HepG2 (cell line): ENCODE data around the gene EP300. TPM values are rescaled to one million over a fixed set of nuclear protein-coding genes. Genes with fewer than 3 reads are reported as not detected.

Experiments used
- ARID5B ChIP-seq: IDR thresholded peaks from 2 replicates; pipeline ENCODE4 v1.4.0; 2020; ENCODE audit warnings: mild to moderate bottlenecking, missing genetic modification reagents
- ATF2 ChIP-seq: sonication (generic); formaldehyde crosslinking; IDR thresholded peaks from 2 replicates; pipeline ENCODE4 v1.4.0; 2020; ENCODE audit warnings: missing genetic modification reagents
- DPF2 ChIP-seq: sonication (generic); formaldehyde crosslinking; IDR thresholded peaks from 2 replicates; pipeline ENCODE4 v1.4.0; 2020; ENCODE audit warnings: mild to moderate bottlenecking, low read depth, missing genetic modification reagents, borderline replicate concordance
- FOXO1 ChIP-seq: sonication (generic); formaldehyde crosslinking; IDR thresholded peaks from 2 replicates; pipeline ENCODE4 v1.4.0; 2020; ENCODE audit warnings: missing genetic modification reagents
- HNRNPLL ChIP-seq: fragments of 200-400 bp; formaldehyde crosslinking; IDR thresholded peaks from 2 replicates; pipeline ENCODE4 v1.6.1; 2017; ENCODE audit warnings: mild to moderate bottlenecking, low read depth, low read length; ENCODE audit not compliant: poor library complexity, severe bottlenecking
- KLF9 ChIP-seq: IDR thresholded peaks from 2 replicates; pipeline ENCODE4 v1.6.1; 2016; ENCODE audit warnings: low read depth
- NCOR1 ChIP-seq: fragments of 200-600 bp; sonication (generic); IDR thresholded peaks from 2 replicates; pipeline ENCODE4 v1.7.0; 2017; ENCODE audit warnings: antibody characterized with exemption, low read length, borderline replicate concordance
- NFYB ChIP-seq: sonication (generic); formaldehyde crosslinking; IDR thresholded peaks from 2 replicates; pipeline ENCODE4 v1.4.0; 2020; ENCODE audit warnings: missing genetic modification reagents
- NR1H2 ChIP-seq: sonication (generic); formaldehyde crosslinking; IDR thresholded peaks from 2 replicates; pipeline ENCODE4 v1.8.1; 2022; ENCODE audit warnings: low read depth, missing genetic modification reagents, borderline replicate concordance
- ONECUT2 ChIP-seq: sonication (generic); formaldehyde crosslinking; IDR thresholded peaks from 2 replicates; pipeline ENCODE4 v1.4.0; 2020; ENCODE audit warnings: missing genetic modification reagents
- PCBP1 ChIP-seq: fragments of 200-400 bp; formaldehyde crosslinking; IDR thresholded peaks from 2 replicates; pipeline ENCODE4 v1.6.1; 2017; ENCODE audit warnings: mild to moderate bottlenecking, low read depth, low read length, borderline replicate concordance
- TRIM24 ChIP-seq: sonication (generic); formaldehyde crosslinking; IDR thresholded peaks from 2 replicates; pipeline ENCODE4 v1.8.0; 2022; ENCODE audit warnings: mild to moderate bottlenecking, missing genetic modification reagents
- XRCC5 ChIP-seq: fragments of 200-400 bp; formaldehyde crosslinking; optimal IDR thresholded peaks from 2 replicates; pipeline ENCODE3; 2017; ENCODE audit warnings: mild to moderate bottlenecking, low read length
- ZNF17 ChIP-seq: sonication (generic); formaldehyde crosslinking; IDR thresholded peaks from 2 replicates; pipeline ENCODE4 v1.5.0; 2020; ENCODE audit warnings: mild to moderate bottlenecking, missing genetic modification reagents
- ZNF251 ChIP-seq: sonication (generic); formaldehyde crosslinking; IDR thresholded peaks from 2 replicates; pipeline ENCODE4 v1.9.0; 2021; ENCODE audit warnings: mild to moderate bottlenecking, missing genetic modification reagents
- ZNF30 ChIP-seq: sonication (generic); formaldehyde crosslinking; IDR thresholded peaks from 2 replicates; pipeline ENCODE4 v1.5.0; 2020; ENCODE audit warnings: mild to moderate bottlenecking, missing genetic modification reagents
- ZNF446 ChIP-seq: sonication (generic); formaldehyde crosslinking; IDR thresholded peaks from 2 replicates; pipeline ENCODE4 v1.5.0; 2020; ENCODE audit warnings: mild to moderate bottlenecking, missing genetic modification reagents
- ZNF746 ChIP-seq: sonication (generic); formaldehyde crosslinking; IDR thresholded peaks from 2 replicates; pipeline ENCODE4 v1.8.0; 2022; ENCODE audit warnings: mild to moderate bottlenecking, missing genetic modification reagents
- polyA plus RNA-seq, 8 experiments: library from polyadenylated mRNA; depleted of rRNA in 3 of 8; stranded (reverse) in 7 of 8; unstranded in 1 of 8; fragments of >200 nt; fragmentation: Illumina TruSeq in 4 of 8; extraction: Trizol in 4 of 8; gene quantifications; 2 replicates each; pipeline versions ENCODE4 v1.2.1 to v1.2.3, GENCODE V29; 2011 to 2016; ENCODE audit warnings: low read depth in 4 of 8, missing spikeins in 1 of 8, mixed read lengths in 1 of 8; ENCODE audit not compliant: insufficient read depth in 1 of 8
- total RNA-seq, 5 experiments: library from RNA; depleted of rRNA; stranded (reverse); fragments of >200 nt; fragmentation: Illumina TruSeq; extraction: Trizol; gene quantifications; 2 replicates each; pipeline ENCODE4 v1.2.3, GENCODE V29; 2016; ENCODE audit warnings: low read depth in 1 of 5
- TF ChIP-seq, protein P1 (sequence below): sonication (generic); formaldehyde crosslinking; IDR thresholded peaks from 2 replicates; pipeline ENCODE4 v1.4.0; 2020; ENCODE audit warnings: mild to moderate bottlenecking, missing genetic modification reagents
- TF ChIP-seq, protein P2 (sequence below): IDR thresholded peaks from 2 replicates; pipeline ENCODE4 v1.6.1; 2018; ENCODE audit warnings: missing genetic modification reagents
- TF ChIP-seq, protein P3 (sequence below): IDR thresholded peaks from 2 replicates; pipeline ENCODE4 v1.6.1; 2018; ENCODE audit warnings: missing genetic modification reagents, mild to moderate bottlenecking, missing compliant biosample characterization

Gene EP300
- total and polyA plus RNA-seq, 2 of the 13 experiments (the other 11 are each of a cell fraction or from before 2014, with no cell fraction given), result 13.6 to 14.9 TPM

DNA sequence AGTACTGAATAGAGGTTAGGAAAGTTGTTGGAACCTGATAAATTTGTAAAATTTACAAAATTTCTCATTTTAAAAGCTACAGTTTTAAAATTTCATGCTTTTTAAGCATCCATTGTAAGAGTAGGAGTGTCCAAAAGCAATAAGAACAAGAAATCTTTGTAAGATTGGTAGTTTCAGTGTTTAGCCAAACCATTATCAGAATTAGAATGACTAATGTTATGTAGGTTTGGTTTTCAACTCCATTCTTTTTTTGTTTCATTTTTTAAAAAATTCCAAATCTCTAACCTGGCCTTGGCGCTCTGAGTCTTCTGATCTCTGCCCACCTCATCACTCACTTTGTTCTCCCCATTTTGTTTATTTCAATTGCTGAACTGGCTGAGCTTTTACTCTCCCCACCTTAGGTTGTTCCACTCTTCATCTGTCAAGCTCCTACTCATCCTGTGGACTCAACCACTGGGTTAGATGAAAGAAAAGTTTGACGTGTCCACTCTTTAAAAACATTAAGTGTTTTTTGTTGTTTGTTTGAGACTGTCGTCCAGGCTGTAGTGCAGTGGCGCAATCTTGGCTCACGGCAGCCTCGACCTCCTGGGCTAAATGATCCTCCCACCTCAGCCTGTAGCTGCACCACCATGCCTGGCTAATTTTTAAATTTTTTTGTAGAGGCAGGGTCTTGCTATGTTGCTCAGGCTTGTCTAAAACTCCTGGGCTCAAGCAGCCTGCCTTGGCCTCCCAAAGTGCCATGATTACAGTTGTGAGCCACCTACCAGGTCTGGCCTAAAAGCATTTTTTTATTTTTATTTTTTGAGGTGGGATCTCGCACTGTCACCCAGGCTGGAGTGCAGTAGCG, 14.0 kb downstream of the EP300 start (continued):
- no peak for TF ChIP-seq ATF2
- no peak for TF ChIP-seq KLF9
- TF ChIP-seq NCOR1, result no peak
- no peak for TF ChIP-seq ONECUT2 (CRISPR knock-in tag)
- TF ChIP-seq ZNF30 (CRISPR knock-in tag), result no peak
- TF ChIP-seq XRCC5, result no peak
- TF ChIP-seq DPF2 (CRISPR knock-in tag), result 0 out of 2 replicates have a peak, but pooled peaks have one; percentile 36
- peak; percentile 45; the same call in 1 of the 2 replicates for TF ChIP-seq ARID5B (CRISPR knock-in tag)
- TF ChIP-seq ZNF17 (CRISPR knock-in tag), result no peak
- TF ChIP-seq HNRNPLL, result no peak
- TF ChIP-seq, protein P1, sequence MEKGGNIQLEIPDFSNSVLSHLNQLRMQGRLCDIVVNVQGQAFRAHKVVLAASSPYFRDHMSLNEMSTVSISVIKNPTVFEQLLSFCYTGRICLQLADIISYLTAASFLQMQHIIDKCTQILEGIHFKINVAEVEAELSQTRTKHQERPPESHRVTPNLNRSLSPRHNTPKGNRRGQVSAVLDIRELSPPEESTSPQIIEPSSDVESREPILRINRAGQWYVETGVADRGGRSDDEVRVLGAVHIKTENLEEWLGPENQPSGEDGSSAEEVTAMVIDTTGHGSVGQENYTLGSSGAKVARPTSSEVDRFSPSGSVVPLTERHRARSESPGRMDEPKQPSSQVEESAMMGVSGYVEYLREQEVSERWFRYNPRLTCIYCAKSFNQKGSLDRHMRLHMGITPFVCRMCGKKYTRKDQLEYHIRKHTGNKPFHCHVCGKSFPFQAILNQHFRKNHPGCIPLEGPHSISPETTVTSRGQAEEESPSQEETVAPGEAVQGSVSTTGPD, result no peak
- TF ChIP-seq, protein P2, sequence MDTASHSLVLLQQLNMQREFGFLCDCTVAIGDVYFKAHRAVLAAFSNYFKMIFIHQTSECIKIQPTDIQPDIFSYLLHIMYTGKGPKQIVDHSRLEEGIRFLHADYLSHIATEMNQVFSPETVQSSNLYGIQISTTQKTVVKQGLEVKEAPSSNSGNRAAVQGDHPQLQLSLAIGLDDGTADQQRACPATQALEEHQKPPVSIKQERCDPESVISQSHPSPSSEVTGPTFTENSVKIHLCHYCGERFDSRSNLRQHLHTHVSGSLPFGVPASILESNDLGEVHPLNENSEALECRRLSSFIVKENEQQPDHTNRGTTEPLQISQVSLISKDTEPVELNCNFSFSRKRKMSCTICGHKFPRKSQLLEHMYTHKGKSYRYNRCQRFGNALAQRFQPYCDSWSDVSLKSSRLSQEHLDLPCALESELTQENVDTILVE, result no peak
- no peak for TF ChIP-seq ZNF746
- TF ChIP-seq TRIM24 (CRISPR knock-in tag), result no peak
- no peak for TF ChIP-seq FOXO1 (CRISPR knock-in tag)
- TF ChIP-seq PCBP1, result no peak
- no peak for TF ChIP-seq ZNF446 (CRISPR knock-in tag)
- TF ChIP-seq NFYB, result no peak
- TF ChIP-seq, protein P3, sequence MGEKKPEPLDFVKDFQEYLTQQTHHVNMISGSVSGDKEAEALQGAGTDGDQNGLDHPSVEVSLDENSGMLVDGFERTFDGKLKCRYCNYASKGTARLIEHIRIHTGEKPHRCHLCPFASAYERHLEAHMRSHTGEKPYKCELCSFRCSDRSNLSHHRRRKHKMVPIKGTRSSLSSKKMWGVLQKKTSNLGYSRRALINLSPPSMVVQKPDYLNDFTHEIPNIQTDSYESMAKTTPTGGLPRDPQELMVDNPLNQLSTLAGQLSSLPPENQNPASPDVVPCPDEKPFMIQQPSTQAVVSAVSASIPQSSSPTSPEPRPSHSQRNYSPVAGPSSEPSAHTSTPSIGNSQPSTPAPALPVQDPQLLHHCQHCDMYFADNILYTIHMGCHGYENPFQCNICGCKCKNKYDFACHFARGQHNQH (CRISPR knock-in tag), result 0 out of 2 replicates have a peak, but pooled peaks have one; percentile 34
- no peak for TF ChIP-seq ZNF251 (CRISPR knock-in tag)
- no peak for TF ChIP-seq NR1H2 (CRISPR knock-in tag)
